Panc1 (cell line): ENCODE measurements around the gene TSPAN5. TPM values are rescaled to one million over a fixed set of nuclear protein-coding genes. Genes with fewer than 3 reads are reported as not detected.

Experiments
- ATAC-seq: fragments of 200-7000 bp; cut with Tn5 transposase; 2 replicates; pipeline ENCODE4 v1.9.1; 2020; ENCODE audit warnings: mild to moderate bottlenecking, moderate library complexity
- BruUV-seq: library from RNA; stranded (reverse); fragments of 400-500 nt; replicated peaks from 2 replicates; lab custom pipeline; 2021; lab: Mats Ljungman, UMichigan
- CTCF ChIA-PET: fragments of 300-600 bp; sonication (Branson Sonifier 250); formaldehyde crosslinking; loops from one replicate; lab custom pipeline; 2022; ENCODE audit warnings: antibody characterized with exemption; lab: Charles Lee
- POLR2A ChIA-PET: fragments of 300-600 bp; sonication (Branson Sonifier 250); formaldehyde crosslinking; loops from one replicate; lab custom pipeline; 2022; ENCODE audit warnings: antibody characterized with exemption; lab: Charles Lee
- DNase-seq: peaks from one replicate; pipeline ENCODE4 v3.0.0-alpha.2; 2010; ENCODE audit warnings: low read depth, low spot score
- H3K27ac ChIP-seq: 2 replicates; pipeline ENCODE4 v1.5.1; 2011; ENCODE audit warnings: mild to moderate bottlenecking, low read length, inconsistent platforms
- H3K27me3 ChIP-seq: fragments of 200-500 bp; sonication (Bioruptor generic); 2 replicates; pipeline ENCODE4 v1.6.0; 2014; ENCODE audit warnings: low read length, inconsistent platforms; ENCODE audit not compliant: control insufficient read depth, insufficient read depth
- H3K36me3 ChIP-seq: fragments of 200-500 bp; sonication (Bioruptor generic); 2 replicates; pipeline ENCODE4 v1.5.1; 2014; ENCODE audit warnings: inconsistent platforms, mild to moderate bottlenecking, low read length, moderate library complexity; ENCODE audit not compliant: control insufficient read depth, insufficient read depth
- H3K4me1 ChIP-seq: 2 replicates; pipeline ENCODE4 v1.5.1; 2011; ENCODE audit warnings: inconsistent platforms, mild to moderate bottlenecking, low read length, moderate library complexity; ENCODE audit not compliant: control insufficient read depth, insufficient read depth
- H3K4me3 ChIP-seq, 2 experiments: 2 replicates each; pipeline ENCODE4 v1.5.1; 2011 to 2012; ENCODE audit warnings: low read depth in 2 of 2, low read length in 2 of 2, mild to moderate bottlenecking in 2 of 2, inconsistent platforms in 1 of 2, moderate library complexity in 1 of 2
- H3K9me3 ChIP-seq: fragments of 200-500 bp; sonication (Bioruptor generic); 2 replicates; pipeline ENCODE4 v1.5.1; 2014; ENCODE audit warnings: low read depth, mild to moderate bottlenecking, inconsistent platforms, low read length, moderate library complexity; ENCODE audit not compliant: control insufficient read depth, insufficient read depth
- POLR2AphosphoS5 ChIP-seq: IDR thresholded peaks from 2 replicates; pipeline ENCODE4 v1.6.1; 2012; ENCODE audit warnings: mild to moderate bottlenecking, low read depth, low read length, moderate library complexity
- SIN3A ChIP-seq: IDR thresholded peaks from 2 replicates; pipeline ENCODE4 v1.6.1; 2012; ENCODE audit warnings: low read depth, mild to moderate bottlenecking, low read length, moderate library complexity, borderline replicate concordance; ENCODE audit not compliant: insufficient read depth
- TCF7L2 ChIP-seq: IDR thresholded peaks from 2 replicates; pipeline ENCODE4 v1.6.1; 2011; ENCODE audit warnings: mild to moderate bottlenecking, low read depth, low read length, inconsistent platforms
- in situ Hi-C: cut with HindIII; loops from 2 replicates; pipeline ENCODE4 v1.10.0; 2016; ENCODE audit warnings: low sequenced_read_pairs, low pct_unique_long_range_greater_than_20kb
- intact Hi-C: fragments of 100-400 bp; cut with micrococcal nuclease; formaldehyde crosslinking; loops from one replicate; pipeline ENCODE4 v1.10.0; 2022; ENCODE audit not compliant: unreplicated experiment
- total RNA-seq: library from RNA; stranded (reverse); gene quantifications from one replicate; pipeline ENCODE4 v1.2.1, GENCODE V29; 2021; ENCODE audit not compliant: unreplicated experiment
- TF ChIP-seq, protein P1 (sequence below): fragments of 450-650 bp; IDR thresholded peaks from 2 replicates; pipeline ENCODE4 v1.5.1; 2017; ENCODE audit warnings: mild to moderate bottlenecking
- TF ChIP-seq, protein P2 (sequence below), 2 experiments: IDR thresholded peaks; 2 replicates each; pipeline ENCODE4 v1.6.1; 2011 to 2012; ENCODE audit warnings: low read depth in 2 of 2, control low read depth in 1 of 2, low read length in 1 of 2, mild to moderate bottlenecking in 1 of 2, moderate library complexity in 1 of 2; ENCODE audit not compliant: insufficient read depth in 1 of 2

Gene TSPAN5
- total RNA-seq, 1 experiment from 2014 or later, result 61.9 TPM

DNA sequence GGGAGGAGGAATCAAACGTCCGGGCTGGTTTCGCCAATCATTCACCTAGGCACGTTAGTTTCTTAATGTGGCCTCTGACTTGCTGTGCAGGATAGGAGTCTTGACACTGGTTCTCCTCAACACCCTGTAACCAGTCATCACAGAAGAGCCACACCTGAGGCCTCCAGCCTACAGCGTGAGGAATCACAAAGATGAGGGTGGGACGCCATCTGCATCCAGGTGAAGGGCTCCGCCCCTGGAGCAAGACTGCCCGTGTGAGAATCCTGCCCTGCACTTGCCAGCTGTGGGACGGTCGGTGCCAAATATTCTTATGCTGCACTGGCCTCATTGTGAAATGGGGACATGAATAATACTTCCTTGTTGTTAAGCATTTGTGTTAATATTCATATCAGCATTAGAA is 35.7 kb upstream of the TSPAN5 start:
- CTCF ChIA-PET, result no interaction called here
- TF ChIP-seq, protein P1, sequence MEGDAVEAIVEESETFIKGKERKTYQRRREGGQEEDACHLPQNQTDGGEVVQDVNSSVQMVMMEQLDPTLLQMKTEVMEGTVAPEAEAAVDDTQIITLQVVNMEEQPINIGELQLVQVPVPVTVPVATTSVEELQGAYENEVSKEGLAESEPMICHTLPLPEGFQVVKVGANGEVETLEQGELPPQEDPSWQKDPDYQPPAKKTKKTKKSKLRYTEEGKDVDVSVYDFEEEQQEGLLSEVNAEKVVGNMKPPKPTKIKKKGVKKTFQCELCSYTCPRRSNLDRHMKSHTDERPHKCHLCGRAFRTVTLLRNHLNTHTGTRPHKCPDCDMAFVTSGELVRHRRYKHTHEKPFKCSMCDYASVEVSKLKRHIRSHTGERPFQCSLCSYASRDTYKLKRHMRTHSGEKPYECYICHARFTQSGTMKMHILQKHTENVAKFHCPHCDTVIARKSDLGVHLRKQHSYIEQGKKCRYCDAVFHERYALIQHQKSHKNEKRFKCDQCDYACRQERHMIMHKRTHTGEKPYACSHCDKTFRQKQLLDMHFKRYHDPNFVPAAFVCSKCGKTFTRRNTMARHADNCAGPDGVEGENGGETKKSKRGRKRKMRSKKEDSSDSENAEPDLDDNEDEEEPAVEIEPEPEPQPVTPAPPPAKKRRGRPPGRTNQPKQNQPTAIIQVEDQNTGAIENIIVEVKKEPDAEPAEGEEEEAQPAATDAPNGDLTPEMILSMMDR, result no peak
- TF ChIP-seq POLR2AphosphoS5, result no peak
- TF ChIP-seq, protein P2, sequence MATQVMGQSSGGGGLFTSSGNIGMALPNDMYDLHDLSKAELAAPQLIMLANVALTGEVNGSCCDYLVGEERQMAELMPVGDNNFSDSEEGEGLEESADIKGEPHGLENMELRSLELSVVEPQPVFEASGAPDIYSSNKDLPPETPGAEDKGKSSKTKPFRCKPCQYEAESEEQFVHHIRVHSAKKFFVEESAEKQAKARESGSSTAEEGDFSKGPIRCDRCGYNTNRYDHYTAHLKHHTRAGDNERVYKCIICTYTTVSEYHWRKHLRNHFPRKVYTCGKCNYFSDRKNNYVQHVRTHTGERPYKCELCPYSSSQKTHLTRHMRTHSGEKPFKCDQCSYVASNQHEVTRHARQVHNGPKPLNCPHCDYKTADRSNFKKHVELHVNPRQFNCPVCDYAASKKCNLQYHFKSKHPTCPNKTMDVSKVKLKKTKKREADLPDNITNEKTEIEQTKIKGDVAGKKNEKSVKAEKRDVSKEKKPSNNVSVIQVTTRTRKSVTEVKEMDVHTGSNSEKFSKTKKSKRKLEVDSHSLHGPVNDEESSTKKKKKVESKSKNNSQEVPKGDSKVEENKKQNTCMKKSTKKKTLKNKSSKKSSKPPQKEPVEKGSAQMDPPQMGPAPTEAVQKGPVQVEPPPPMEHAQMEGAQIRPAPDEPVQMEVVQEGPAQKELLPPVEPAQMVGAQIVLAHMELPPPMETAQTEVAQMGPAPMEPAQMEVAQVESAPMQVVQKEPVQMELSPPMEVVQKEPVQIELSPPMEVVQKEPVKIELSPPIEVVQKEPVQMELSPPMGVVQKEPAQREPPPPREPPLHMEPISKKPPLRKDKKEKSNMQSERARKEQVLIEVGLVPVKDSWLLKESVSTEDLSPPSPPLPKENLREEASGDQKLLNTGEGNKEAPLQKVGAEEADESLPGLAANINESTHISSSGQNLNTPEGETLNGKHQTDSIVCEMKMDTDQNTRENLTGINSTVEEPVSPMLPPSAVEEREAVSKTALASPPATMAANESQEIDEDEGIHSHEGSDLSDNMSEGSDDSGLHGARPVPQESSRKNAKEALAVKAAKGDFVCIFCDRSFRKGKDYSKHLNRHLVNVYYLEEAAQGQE (IDR thresholded peaks at IDR 0.05; ENCODE audit: insufficient read depth in 1 of 2, low read depth in 2 of 2, low read length in 1 of 2), result no peak
- no peak for TF ChIP-seq SIN3A
- TF ChIP-seq TCF7L2, result no peak
- ATAC-seq, result no peak
- POLR2A ChIA-PET, result no interaction called here
- intact Hi-C loops, result no loop called here
- Histone ChIP-seq H3K27ac (no peak overlapping the region; the same call in 1 of the 2 replicates), H3K4me3 (no peak overlapping the region), H3K27me3 (no peaks in the 10 kb centered on the region), H3K9me3 (no peaks in the 10 kb centered on the region), H3K4me1 (peaks cover 2% of the 10 kb centered on the region; the same call in 1 of the 2 replicates), H3K36me3 (no peaks in the 10 kb centered on the region)
- DNase-seq, result no peak
- in situ Hi-C loops, result no loop called here
- BruUV-seq, result no TSS peak

DNA sequence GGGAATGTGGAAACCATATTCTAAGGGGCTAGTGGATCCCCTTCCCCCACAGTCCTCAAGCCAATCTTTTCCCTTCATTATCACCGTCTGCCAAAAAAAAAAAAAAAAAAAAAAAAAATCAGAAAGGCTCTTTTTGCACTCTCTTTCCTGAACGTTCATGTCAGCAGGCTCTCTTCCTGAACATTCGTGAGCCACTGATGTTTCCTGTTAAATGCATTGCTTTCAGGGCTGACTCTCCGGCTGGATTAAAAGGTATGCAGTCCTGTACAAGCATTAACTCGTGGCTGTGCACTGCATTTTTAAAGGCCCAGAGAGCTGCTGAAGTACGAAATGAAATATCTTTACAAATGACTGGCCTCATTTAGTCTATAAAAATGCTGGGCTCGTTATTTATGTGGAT is 34.0 kb upstream of the TSPAN5 start:
- intact Hi-C loops (no loop called here), in situ Hi-C loops (no loop called here)
- Histone ChIP-seq H3K36me3 (no peaks in the 10 kb centered on the region), H3K4me1 (peaks cover 10% of the 10 kb centered on the region), H3K4me3 (no peak overlapping the region), H3K27ac (no peak overlapping the region; the same call in 1 of the 2 replicates), H3K27me3 (no peaks in the 10 kb centered on the region), H3K9me3 (no peaks in the 10 kb centered on the region)
- CTCF ChIA-PET, result no interaction called here
- ATAC-seq, result no peak
- POLR2A ChIA-PET, result no interaction called here
- no peak for DNase-seq
- TF ChIP-seq, protein P2 (IDR thresholded peaks at IDR 0.05; ENCODE audit: insufficient read depth in 1 of 2, low read depth in 2 of 2, low read length in 1 of 2), result no peak
- TF ChIP-seq, protein P1, result no peak
- TF ChIP-seq POLR2AphosphoS5 (no peak), SIN3A (no peak), TCF7L2 (no peak)
- no TSS peak for BruUV-seq
